ENCODE measurements around the gene FAM53B.

Gene FAM53B

GRCh38 chr10:124740369-124741280, 3.6 kb downstream of the FAM53B start:
- H3K36me3 ChIP-seq (ENCODE audit: control insufficient read depth in 2 of 2, insufficient read depth in 1 of 2, low read length in 2 of 2) = peaks cover 0 to 6% of the 10 kb centered on the region in 2 experiments; a peak in 1 of 3 replicates
- CTCF ChIA-PET = interaction anchor here (0.6 to 3.4 kb wide), 36 partner anchors 9 to 960 kb away, joined by 3 to 20 read pairs (median 4); no protein-coding TSS in a partner anchor
- H3K9me3 ChIP-seq (ENCODE audit: control insufficient read depth, insufficient read depth, low read depth, low read length) = no peaks in the 10 kb centered on the region
- H3K4me1 ChIP-seq (ENCODE audit: control insufficient read depth, insufficient read depth, low read length) = peaks cover 31% of the 10 kb centered on the region
- H3K27ac ChIP-seq (ENCODE audit: extremely low read depth, low read depth, low read length) = no peak overlapping the region; the same call in 1 of the 2 replicates
- no peak overlapping the region for H3K4me3 ChIP-seq (ENCODE audit: low read depth, low read length)
- POLR2A ChIA-PET = interaction anchor here (1.0 kb wide), 1 partner anchor 979 kb away, joined by 3 read pairs; the partner anchor contains the start of gene EDRF1
- TF ChIP-seq ZNF175 (tag by site-specific recombination; IDR thresholded peaks at IDR 0.05) = no peak
- TF ChIP-seq ATF2 (tag by site-specific recombination; IDR thresholded peaks at IDR 0.05; ENCODE audit: low read depth) = no peak
- TF ChIP-seq KLF8 (tag by site-specific recombination; IDR thresholded peaks at IDR 0.05) = no peak
- no peak for TF ChIP-seq ZNF580 (tag by site-specific recombination; IDR thresholded peaks at IDR 0.05)
- TF ChIP-seq ZNF701 (tag by site-specific recombination; IDR thresholded peaks at IDR 0.05) = no peak
- no peak for TF ChIP-seq ZIC2 (tag by site-specific recombination; IDR thresholded peaks at IDR 0.05)
- no peak for TF ChIP-seq ZNF830 (tag by site-specific recombination; IDR thresholded peaks at IDR 0.05; ENCODE audit: low read depth)
- no peak for TF ChIP-seq ZNF791 (tag by site-specific recombination; IDR thresholded peaks at IDR 0.05)
- no peak for TF ChIP-seq ZEB2 (tag by site-specific recombination; IDR thresholded peaks at IDR 0.05)
- TF ChIP-seq ZNF449 (tag by site-specific recombination; IDR thresholded peaks at IDR 0.05) = peak; percentile 77
- no peak for TF ChIP-seq ZNF624 (tag by site-specific recombination; IDR thresholded peaks at IDR 0.05)
- no peak for TF ChIP-seq ZSCAN16 (tag by site-specific recombination; IDR thresholded peaks at IDR 0.05)
- peak; percentile 73 for TF ChIP-seq PRDM6 (tag by site-specific recombination; IDR thresholded peaks at IDR 0.05)
- TF ChIP-seq ZNF561 (tag by site-specific recombination; IDR thresholded peaks at IDR 0.05; ENCODE audit: borderline replicate concordance) = no peak
- TF ChIP-seq ZNF37A (tag by site-specific recombination; IDR thresholded peaks at IDR 0.05) = no peak
- no peak for TF ChIP-seq ZNF639 (tag by site-specific recombination; IDR thresholded peaks at IDR 0.05)
- 0 out of 2 replicates have a peak, but pooled peaks have one; percentile 24 for TF ChIP-seq ZBTB6 (tag by site-specific recombination; IDR thresholded peaks at IDR 0.05)
- no peak for TF ChIP-seq ZNF664 (tag by site-specific recombination; IDR thresholded peaks at IDR 0.05)
